ENCODE data around the gene SH3TC2.

DNA sequence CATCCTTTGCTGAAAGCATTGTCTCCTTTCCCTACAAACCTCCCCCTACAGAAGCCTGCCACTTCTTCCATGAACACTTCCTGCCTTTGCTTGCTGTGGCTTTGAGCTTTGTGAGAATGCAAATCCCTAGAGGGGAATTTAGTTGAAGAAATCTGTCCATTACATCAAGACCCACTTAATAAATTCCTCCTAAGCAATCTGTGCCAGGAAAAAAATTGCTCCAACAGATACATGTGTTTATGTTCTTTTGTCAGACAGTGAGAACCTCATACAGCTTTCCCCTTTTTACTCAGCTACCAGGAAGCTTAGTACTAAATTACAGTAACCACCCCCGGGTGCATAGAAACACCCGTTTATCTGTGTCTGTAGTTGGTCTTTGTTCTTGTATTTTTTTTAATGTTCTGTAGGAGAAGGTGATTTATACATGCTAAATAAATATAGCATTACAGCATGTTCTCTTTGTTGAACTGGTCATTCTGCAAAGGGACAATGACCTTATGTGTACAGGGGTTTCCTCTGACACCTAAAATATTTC lies 43.9 kb downstream of the SH3TC2 start:
- TF ChIP-seq CEBPB (IDR thresholded peaks at IDR 0.05; ENCODE audit: borderline replicate concordance in 1 of 2, low read depth in 2 of 2, low read length in 2 of 2) (no peak), BHLHE40 (IDR thresholded peaks at IDR 0.05; ENCODE audit: borderline replicate concordance in 1 of 2, low read depth in 2 of 2, low read length in 1 of 2) (no peak), POLR2AphosphoS5 (IDR thresholded peaks at IDR 0.05; ENCODE audit: low read length) (no peak), JUNB (IDR thresholded peaks at IDR 0.05) (no peak), RCOR1 (conservative IDR thresholded peaks at IDR 0.05; ENCODE audit: low read depth, low read length) (no peak), SIN3A (IDR thresholded peaks at IDR 0.05; ENCODE audit: low read depth, low read length) (no peak), ETV6 (conservative IDR thresholded peaks at IDR 0.05 in 1 of 2, IDR thresholded peaks at IDR 0.05 in 1 of 2; ENCODE audit: borderline replicate concordance in 1 of 2, low read depth in 1 of 2) (no peak), ASH2L (IDR thresholded peaks at IDR 0.05; ENCODE audit: borderline replicate concordance, low read depth) (no peak)
- TF ChIP-seq, protein P1, sequence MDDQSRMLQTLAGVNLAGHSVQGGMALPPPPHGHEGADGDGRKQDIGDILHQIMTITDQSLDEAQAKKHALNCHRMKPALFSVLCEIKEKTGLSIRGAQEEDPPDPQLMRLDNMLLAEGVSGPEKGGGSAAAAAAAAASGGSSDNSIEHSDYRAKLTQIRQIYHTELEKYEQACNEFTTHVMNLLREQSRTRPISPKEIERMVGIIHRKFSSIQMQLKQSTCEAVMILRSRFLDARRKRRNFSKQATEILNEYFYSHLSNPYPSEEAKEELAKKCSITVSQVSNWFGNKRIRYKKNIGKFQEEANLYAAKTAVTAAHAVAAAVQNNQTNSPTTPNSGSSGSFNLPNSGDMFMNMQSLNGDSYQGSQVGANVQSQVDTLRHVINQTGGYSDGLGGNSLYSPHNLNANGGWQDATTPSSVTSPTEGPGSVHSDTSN (IDR thresholded peaks at IDR 0.05; ENCODE audit: insufficient replicate concordance, low read depth, low read length) = no peak
- TF ChIP-seq, protein P2, sequence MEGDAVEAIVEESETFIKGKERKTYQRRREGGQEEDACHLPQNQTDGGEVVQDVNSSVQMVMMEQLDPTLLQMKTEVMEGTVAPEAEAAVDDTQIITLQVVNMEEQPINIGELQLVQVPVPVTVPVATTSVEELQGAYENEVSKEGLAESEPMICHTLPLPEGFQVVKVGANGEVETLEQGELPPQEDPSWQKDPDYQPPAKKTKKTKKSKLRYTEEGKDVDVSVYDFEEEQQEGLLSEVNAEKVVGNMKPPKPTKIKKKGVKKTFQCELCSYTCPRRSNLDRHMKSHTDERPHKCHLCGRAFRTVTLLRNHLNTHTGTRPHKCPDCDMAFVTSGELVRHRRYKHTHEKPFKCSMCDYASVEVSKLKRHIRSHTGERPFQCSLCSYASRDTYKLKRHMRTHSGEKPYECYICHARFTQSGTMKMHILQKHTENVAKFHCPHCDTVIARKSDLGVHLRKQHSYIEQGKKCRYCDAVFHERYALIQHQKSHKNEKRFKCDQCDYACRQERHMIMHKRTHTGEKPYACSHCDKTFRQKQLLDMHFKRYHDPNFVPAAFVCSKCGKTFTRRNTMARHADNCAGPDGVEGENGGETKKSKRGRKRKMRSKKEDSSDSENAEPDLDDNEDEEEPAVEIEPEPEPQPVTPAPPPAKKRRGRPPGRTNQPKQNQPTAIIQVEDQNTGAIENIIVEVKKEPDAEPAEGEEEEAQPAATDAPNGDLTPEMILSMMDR (IDR thresholded peaks at IDR 0.05 in 2 of 3, conservative IDR thresholded peaks at IDR 0.05 in 1 of 3; ENCODE audit: control insufficient read depth in 2 of 3, extremely low read depth in 1 of 3, insufficient read depth in 1 of 3, low read depth in 3 of 3, low read length in 3 of 3) = no peak
- TF ChIP-seq, protein P3, sequence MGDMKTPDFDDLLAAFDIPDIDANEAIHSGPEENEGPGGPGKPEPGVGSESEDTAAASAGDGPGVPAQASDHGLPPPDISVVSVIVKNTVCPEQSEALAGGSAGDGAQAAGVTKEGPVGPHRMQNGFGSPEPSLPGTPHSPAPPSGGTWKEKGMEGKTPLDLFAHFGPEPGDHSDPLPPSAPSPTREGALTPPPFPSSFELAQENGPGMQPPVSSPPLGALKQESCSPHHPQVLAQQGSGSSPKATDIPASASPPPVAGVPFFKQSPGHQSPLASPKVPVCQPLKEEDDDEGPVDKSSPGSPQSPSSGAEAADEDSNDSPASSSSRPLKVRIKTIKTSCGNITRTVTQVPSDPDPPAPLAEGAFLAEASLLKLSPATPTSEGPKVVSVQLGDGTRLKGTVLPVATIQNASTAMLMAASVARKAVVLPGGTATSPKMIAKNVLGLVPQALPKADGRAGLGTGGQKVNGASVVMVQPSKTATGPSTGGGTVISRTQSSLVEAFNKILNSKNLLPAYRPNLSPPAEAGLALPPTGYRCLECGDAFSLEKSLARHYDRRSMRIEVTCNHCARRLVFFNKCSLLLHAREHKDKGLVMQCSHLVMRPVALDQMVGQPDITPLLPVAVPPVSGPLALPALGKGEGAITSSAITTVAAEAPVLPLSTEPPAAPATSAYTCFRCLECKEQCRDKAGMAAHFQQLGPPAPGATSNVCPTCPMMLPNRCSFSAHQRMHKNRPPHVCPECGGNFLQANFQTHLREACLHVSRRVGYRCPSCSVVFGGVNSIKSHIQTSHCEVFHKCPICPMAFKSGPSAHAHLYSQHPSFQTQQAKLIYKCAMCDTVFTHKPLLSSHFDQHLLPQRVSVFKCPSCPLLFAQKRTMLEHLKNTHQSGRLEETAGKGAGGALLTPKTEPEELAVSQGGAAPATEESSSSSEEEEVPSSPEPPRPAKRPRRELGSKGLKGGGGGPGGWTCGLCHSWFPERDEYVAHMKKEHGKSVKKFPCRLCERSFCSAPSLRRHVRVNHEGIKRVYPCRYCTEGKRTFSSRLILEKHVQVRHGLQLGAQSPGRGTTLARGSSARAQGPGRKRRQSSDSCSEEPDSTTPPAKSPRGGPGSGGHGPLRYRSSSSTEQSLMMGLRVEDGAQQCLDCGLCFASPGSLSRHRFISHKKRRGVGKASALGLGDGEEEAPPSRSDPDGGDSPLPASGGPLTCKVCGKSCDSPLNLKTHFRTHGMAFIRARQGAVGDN (IDR thresholded peaks at IDR 0.05) = no peak

Data from GM12878 (cell line).